ENCODE results near the gene ZBED3. TPM values are rescaled to one million over a fixed set of nuclear protein-coding genes. Genes with fewer than 3 reads are reported as not detected.
A peak's percentile ranks its signal among the peaks of the same experiment; 100 is the strongest.

Gene ZBED3
- total RNA-seq, 3 donors from 2014 or later: 6.3 to 9.0 (median 7.9) TPM

GRCh38 chr5:77030097-77031071, 56.7 kb downstream of the ZBED3 start, which contains the start of gene AGGF1:
TSS of gene AGGF1 (plus strand) at chr5:77030404. CDS start at chr5:77030767, 363 bp downstream.
- intact Hi-C loops (cut with DNase I, micrococcal nuclease): no loop called here
- peaks cover 8% of the 10 kb centered on the region for H3K9me3 ChIP-seq
- no peak for TF ChIP-seq CTCF (IDR thresholded peaks at IDR 0.05)
- DNase-seq (peak; percentile 95 to 97 (median 96)), ATAC-seq (peak; percentile 100)
- H3K36me3 ChIP-seq (ENCODE audit: low read depth): no peaks in the 10 kb centered on the region
- H3K4me1 ChIP-seq (ENCODE audit: low read depth): peaks cover 10% of the 10 kb centered on the region
- peak within 1 kb of the TSS; percentile 95 for H3K4me3 ChIP-seq

GRCh38 chr5:77029376-77029885, 57.7 kb downstream of the ZBED3 start:
- Histone ChIP-seq H3K4me3 (no peak overlapping the region), H3K9me3 (peaks cover 8% of the 10 kb centered on the region), H3K4me1 (ENCODE audit: low read depth) (peaks cover 10% of the 10 kb centered on the region), H3K36me3 (ENCODE audit: low read depth) (no peaks in the 10 kb centered on the region)
- ATAC-seq (no peak), DNase-seq (no peak)
- no peak for TF ChIP-seq CTCF (IDR thresholded peaks at IDR 0.05)
- intact Hi-C loops (cut with DNase I, micrococcal nuclease): no loop called here

GRCh38 chr5:77028631-77029375, 58.3 kb downstream of the ZBED3 start:
- TF ChIP-seq CTCF (IDR thresholded peaks at IDR 0.05): no peak
- Histone ChIP-seq H3K4me1 (ENCODE audit: low read depth) (peaks cover 10% of the 10 kb centered on the region), H3K9me3 (peaks cover 8% of the 10 kb centered on the region), H3K36me3 (ENCODE audit: low read depth) (no peaks in the 10 kb centered on the region), H3K4me3 (no peak overlapping the region)
- intact Hi-C loops (cut with DNase I, micrococcal nuclease): no loop called here
- DNase-seq (no peak), ATAC-seq (no peak)

- Histone ChIP-seq H3K4me3 (no peak overlapping the region), H3K36me3 (ENCODE audit: low read depth) (no peaks in the 10 kb centered on the region), H3K4me1 (ENCODE audit: low read depth) (no peaks in the 10 kb centered on the region), H3K9me3 (peaks cover 8% of the 10 kb centered on the region)
- intact Hi-C loops (cut with DNase I, micrococcal nuclease): no loop called here
- TF ChIP-seq CTCF (IDR thresholded peaks at IDR 0.05): no peak
- ATAC-seq: no peak
- DNase-seq: no peak
These were observed 62.6 kb downstream of the ZBED3 start for GRCh38 chr5:77024490-77024889.

GRCh38 chr5:77022511-77023417, 64.3 kb downstream of the ZBED3 start:
- intact Hi-C loops (cut with DNase I, micrococcal nuclease): no loop called here
- DNase-seq (no peak), ATAC-seq (peak; percentile 33)
- no peak overlapping the region for H3K4me3 ChIP-seq
- no peaks in the 10 kb centered on the region for H3K9me3 ChIP-seq
- no peaks in the 10 kb centered on the region for H3K36me3 ChIP-seq (ENCODE audit: low read depth)
- no peaks in the 10 kb centered on the region for H3K4me1 ChIP-seq (ENCODE audit: low read depth)
- TF ChIP-seq CTCF (IDR thresholded peaks at IDR 0.05): no peak
